GM12801 (cell line): ENCODE data around the gene DPAGT1.

Experiments used
- CTCF ChIP-seq: IDR thresholded peaks from one replicate; pipeline ENCODE4 v1.5.1; 2011; ENCODE audit warnings: control low read depth; ENCODE audit not compliant: insufficient read length; ENCODE audit errors: extremely low read depth

Gene DPAGT1

GRCh38 chr11:119113716-119114115 is 12.1 kb upstream of the DPAGT1 start:
- no peak for TF ChIP-seq CTCF

GRCh38 chr11:119112314-119113020 is 10.8 kb upstream of the DPAGT1 start:
- TF ChIP-seq CTCF, result no peak

- TF ChIP-seq CTCF, result no peak
Observed at GRCh38 chr11:119111361-119111925, 9.8 kb upstream of the DPAGT1 start.

- TF ChIP-seq CTCF, result no peak
Observed at GRCh38 chr11:119110439-119110838, 8.8 kb upstream of the DPAGT1 start.

GRCh38 chr11:119109843-119110242 is 8.2 kb upstream of the DPAGT1 start:
- TF ChIP-seq CTCF, result no peak

GRCh38 chr11:119108857-119109221 is 7.2 kb upstream of the DPAGT1 start:
- no peak for TF ChIP-seq CTCF

GRCh38 chr11:119108146-119108856 is 6.6 kb upstream of the DPAGT1 start:
- no peak for TF ChIP-seq CTCF
